Epithelial cell of proximal tubule (primary cell): Measurements from ENCODE around the gene DTX3. TPM values are rescaled to one million over a fixed set of nuclear protein-coding genes. Genes with fewer than 3 reads are reported as not detected.
"Not testable (repeated sequence)": the region's sequence is repeated elsewhere in the genome, so short reads cannot be mapped to it uniquely, and the experiment has no call there.

Experiments
- DNase-seq: peaks from one replicate; pipeline ENCODE4 v3.0.0-alpha.2; 2011; ENCODE audit warnings: low read depth
- H3K4me3 ChIP-seq: 2 replicates; pipeline ENCODE4 v1.5.1; 2011; ENCODE audit warnings: low read depth, mild to moderate bottlenecking, low read length
- total RNA-seq: library from RNA; depleted of rRNA; stranded (reverse); fragments of >200 nt; gene quantifications from 2 replicates; pipeline ENCODE4 v1.2.3, GENCODE V29; 2015
- TF ChIP-seq, protein P1 (sequence below): conservative IDR thresholded peaks from 2 replicates; pipeline ENCODE4 v1.5.1; 2012; ENCODE audit warnings: low read depth, mild to moderate bottlenecking, low read length

The DTX3 gene
- total RNA-seq, 1 donor from 2014 or later: 8.1 TPM

DNA sequence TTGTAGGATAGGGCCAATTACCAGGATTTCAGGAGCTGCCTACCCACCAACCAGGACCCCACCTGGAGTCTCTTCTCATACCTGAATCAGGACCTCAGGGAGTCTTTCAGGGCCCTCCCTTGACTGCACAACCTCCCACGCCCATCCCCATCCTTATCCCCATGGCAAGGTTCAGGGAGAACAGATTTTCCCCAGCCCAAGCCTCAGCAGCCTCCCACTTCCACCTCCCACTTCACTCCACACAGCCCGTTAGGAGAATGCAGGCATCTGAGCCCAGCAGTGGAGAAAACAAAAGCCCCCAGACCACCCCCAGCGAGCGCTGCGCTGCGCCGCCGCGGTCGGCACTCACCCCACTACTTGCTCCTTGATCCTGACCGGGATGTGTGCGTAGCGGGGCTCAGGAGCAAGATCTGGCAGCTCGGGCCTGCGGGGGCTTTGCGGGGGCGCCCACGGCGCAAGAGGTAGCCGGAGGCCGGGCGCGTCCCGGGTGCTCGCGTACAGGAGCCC lies 27.0 kb downstream of the DTX3 start:
- TF ChIP-seq, protein P1, sequence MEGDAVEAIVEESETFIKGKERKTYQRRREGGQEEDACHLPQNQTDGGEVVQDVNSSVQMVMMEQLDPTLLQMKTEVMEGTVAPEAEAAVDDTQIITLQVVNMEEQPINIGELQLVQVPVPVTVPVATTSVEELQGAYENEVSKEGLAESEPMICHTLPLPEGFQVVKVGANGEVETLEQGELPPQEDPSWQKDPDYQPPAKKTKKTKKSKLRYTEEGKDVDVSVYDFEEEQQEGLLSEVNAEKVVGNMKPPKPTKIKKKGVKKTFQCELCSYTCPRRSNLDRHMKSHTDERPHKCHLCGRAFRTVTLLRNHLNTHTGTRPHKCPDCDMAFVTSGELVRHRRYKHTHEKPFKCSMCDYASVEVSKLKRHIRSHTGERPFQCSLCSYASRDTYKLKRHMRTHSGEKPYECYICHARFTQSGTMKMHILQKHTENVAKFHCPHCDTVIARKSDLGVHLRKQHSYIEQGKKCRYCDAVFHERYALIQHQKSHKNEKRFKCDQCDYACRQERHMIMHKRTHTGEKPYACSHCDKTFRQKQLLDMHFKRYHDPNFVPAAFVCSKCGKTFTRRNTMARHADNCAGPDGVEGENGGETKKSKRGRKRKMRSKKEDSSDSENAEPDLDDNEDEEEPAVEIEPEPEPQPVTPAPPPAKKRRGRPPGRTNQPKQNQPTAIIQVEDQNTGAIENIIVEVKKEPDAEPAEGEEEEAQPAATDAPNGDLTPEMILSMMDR: no peak
- no peak for DNase-seq
- H3K4me3 ChIP-seq: no peak overlapping the region

DNA sequence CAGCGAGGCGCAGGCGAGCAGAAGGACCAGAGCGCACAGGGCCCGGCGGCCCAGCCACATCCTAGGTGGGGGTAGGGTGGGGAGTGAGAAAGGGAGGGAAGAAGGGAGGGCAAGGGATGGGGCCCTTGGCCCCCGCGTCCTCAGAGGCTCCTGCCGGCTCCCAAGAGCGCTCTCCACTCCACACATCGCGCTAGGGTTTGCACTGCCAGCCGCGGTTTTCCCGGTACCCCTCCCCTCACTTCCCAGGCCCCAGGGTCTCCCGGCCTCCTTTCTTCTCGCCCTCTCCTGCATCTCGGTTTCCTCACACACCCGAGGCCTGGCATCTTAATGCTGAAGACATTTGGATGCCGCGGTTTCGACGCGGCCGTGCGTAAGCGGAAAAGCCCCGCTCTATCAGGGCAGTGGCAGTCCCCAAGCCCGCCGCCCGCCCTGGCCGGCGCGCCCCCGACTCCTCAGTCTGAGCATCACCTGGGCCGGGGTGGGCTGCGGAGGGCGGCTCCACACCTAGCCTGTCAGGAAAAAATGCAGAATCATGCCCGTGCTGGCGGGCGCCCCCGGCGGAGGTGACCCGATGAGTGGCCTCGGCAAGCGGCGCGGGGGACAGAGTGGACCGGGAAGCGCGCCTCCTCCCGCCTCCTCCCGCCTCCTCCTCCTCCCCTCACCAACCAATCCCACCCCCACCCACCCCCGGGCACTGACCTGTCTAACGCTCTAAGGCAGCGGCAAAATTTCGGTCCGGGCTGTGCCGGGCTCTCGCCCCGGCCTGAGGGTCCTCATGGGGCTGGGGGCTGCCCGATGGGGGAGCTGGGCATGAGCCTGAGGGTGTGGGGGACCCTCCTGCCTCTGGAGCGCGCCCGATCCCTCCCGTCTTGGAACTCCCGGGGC lies 27.7 kb downstream of the DTX3 start:
- TF ChIP-seq, protein P1: no peak
- peak overlapping the region; percentile 46 for H3K4me3 ChIP-seq
- no peak for DNase-seq

DNA sequence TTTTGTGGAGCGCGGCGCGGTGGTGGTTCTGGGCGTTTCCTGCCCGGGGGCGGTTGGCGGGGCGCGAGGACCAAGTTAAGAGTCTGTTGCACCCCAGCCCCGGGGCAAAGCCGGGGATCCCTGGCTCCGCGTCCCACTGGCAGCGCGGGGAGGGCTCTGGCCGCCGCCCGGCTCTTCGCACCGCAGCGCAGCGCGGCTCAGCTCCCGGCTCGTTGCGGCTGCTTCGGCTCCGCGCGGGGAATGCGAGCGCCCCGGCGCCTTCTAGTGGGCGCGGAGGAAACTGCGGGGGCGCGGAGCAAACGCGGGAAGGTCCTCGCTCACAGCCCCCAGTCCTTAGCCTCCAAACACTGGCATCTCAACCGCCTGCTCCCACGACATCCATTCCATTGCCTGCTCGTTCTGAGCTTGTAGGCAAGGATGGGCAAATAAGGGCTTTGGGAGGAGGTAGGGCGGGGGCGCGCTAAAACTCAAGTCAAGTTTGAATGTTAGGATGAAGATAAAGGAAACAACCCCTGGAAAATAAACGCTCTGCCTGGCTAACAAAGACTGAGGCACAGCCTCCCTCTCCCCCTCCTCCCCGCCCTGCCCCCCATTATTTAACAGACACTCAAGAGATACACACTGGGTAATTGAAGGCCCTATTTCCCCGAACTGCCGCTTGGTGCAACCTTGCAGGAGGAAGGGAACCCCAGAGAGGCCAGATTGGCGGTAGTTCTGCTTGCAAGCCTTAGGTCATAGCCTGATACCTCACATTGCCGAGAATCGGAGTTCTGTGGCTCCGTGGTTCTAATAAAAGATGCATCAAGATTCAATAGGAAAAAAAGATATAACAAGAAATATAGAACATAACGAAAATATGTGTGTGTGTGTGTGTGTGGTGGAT lies 28.6 kb downstream of the DTX3 start, which contains the start of gene B4GALNT1:
Gene B4GALNT1, minus strand, starts transcription at position 244 of the 883 bp plus-strand sequence. CDS start 1,069 bp downstream, outside the sequence.
- no peak for DNase-seq
- peak within 1 kb of the TSS; percentile 46 for H3K4me3 ChIP-seq
- TF ChIP-seq, protein P1: peak; percentile 72

DNA sequence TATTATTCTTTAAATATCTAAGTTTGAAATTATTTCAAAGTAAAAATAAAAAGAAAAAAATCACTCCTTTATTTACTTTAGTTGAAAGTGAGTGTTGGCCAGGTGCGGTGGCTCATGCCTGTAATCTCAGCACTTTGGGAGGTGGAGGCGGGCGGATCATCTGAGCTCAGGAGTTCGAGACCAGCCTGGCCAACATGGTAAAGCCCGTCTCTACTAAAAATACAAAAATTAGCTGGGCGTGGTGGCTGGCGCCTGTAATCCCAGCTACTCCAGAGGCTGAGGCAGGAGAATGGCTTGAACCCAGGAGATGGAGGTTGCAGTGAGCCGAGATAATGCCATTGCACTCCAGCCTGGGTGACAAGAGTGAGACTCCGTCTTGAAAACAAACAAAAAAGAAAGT lies 32.1 kb downstream of the DTX3 start:
- not testable (repeated sequence) for DNase-seq, H3K4me3 ChIP-seq

DNA sequence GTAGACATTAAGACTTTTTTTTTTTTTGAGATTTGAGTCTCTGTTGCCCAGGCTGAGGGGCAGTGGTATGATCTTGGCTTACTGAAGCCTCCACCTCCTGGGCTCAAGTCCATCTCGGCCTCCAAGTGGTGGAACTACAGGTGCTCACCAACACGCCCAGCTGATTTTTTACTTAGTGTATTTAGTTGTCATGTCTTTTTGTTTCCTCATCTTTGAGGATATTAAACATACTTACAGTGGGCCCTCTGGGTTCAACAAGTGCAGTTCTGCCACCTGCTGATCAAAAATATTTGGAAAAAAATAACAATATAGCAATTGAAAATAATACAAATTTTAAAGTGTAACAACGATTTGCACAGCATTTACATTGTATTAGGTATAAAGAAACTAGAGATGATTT lies 32.7 kb downstream of the DTX3 start:
- TF ChIP-seq, protein P1: peak; percentile 23
- no peak for DNase-seq

DNA sequence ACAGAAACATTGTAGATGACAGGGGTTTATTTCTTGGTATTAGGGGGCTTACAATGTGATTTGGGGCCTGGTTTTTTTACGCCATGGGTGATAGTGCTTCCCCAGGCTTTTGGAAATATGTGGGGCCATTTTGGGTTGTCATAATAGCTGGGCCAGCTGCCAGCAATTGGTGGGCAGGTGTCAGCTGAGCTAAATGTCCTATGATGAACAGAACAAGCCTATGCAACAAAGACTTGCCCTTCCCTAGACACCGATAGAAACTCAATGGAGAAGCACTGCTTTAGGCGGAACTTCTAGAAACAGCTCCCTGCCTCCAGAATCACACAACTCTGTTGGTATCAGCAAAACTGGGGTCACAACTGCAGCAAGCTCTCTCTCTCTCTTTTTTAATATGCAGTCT lies 33.5 kb downstream of the DTX3 start:
- no peak for DNase-seq
- TF ChIP-seq, protein P1: no peak

More for the DNA sequence above, 32.7 kb downstream of the DTX3 start:
- no peak overlapping the region for H3K4me3 ChIP-seq

More for the DNA sequence above, 33.5 kb downstream of the DTX3 start:
- no peak overlapping the region for H3K4me3 ChIP-seq
